Bronchial epithelial cell (primary cell): ENCODE data around the gene TSPO. TPM values are rescaled to one million over a fixed set of nuclear protein-coding genes. Genes with fewer than 3 reads are reported as not detected.
A peak's percentile ranks its signal among the peaks of the same experiment; 100 is the strongest.

Source experiments
- DNase-seq: peaks from one replicate; pipeline ENCODE4 v3.0.0-alpha.2; 2010; ENCODE audit warnings: low read depth
- FAIRE-seq: peaks from 2 replicates; lab custom pipeline; 2011; peaks lifted over from hg19 to GRCh38; lab: Jason Lieb, UNC
- H3K27me3 ChIP-seq: 2 replicates; pipeline ENCODE4 v1.5.1; 2011; ENCODE audit warnings: low read length; ENCODE audit not compliant: control insufficient read depth, insufficient read depth
- H3K36me3 ChIP-seq: 2 replicates; pipeline ENCODE4 v1.5.1; 2011; ENCODE audit warnings: low read length; ENCODE audit not compliant: control insufficient read depth, insufficient read depth
- H3K4me3 ChIP-seq: 2 replicates; pipeline ENCODE4 v1.5.1; 2011; ENCODE audit warnings: mild to moderate bottlenecking, low read depth, low read length, control low read depth
- CTCF ChIP-seq: IDR thresholded peaks from 2 replicates; pipeline ENCODE4 v1.5.1; 2011; ENCODE audit warnings: mild to moderate bottlenecking, moderate library complexity, low read length, control low read depth, inconsistent platforms; ENCODE audit not compliant: insufficient read depth, severe bottlenecking
- total RNA-seq: library from RNA; depleted of rRNA; stranded (reverse); fragments of >200 nt; gene quantifications from 2 replicates; pipeline ENCODE4 v1.2.1, GENCODE V29; 2014

The TSPO gene
- total RNA-seq, 1 donor from 2014 or later: 419 TPM

GRCh38 chr22:43174941-43175531 lies 23.7 kb downstream of the TSPO start:
- H3K36me3 ChIP-seq: peaks cover 59% of the 10 kb centered on the region
- peak; percentile 26 for TF ChIP-seq CTCF
- DNase-seq (no peak), FAIRE-seq (no peak)
- H3K27me3 ChIP-seq: no peaks in the 10 kb centered on the region
- no peak overlapping the region for H3K4me3 ChIP-seq

DNA sequence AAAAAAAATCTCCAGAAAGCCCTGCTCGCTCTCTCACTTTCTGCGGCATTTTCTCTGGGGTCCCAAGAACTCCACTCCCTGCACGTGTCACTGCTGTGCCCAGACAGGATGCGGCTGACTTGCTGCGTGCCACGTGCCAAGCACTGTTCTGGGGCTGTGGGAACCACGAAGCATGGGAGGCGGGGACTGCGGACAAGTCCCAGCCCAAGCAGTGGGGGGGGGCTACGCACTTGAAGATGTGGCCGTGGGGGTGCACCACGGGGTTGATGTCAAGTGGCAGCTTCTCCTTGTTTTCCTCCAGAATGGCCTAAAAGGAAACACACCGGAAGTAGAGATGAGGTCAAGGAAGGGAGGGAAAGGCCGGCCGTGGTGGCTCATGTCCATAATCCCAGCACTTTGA lies 24.7 kb downstream of the TSPO start:
- Histone ChIP-seq H3K36me3 (peaks cover 60% of the 10 kb centered on the region), H3K27me3 (no peaks in the 10 kb centered on the region), H3K4me3 (no peak overlapping the region)
- no peak for TF ChIP-seq CTCF
- DNase-seq: no peak
- FAIRE-seq: no peak

GRCh38 chr22:43177479-43177878 lies 26.1 kb downstream of the TSPO start:
- no peak for TF ChIP-seq CTCF
- peaks cover 59% of the 10 kb centered on the region for H3K36me3 ChIP-seq
- no peaks in the 10 kb centered on the region for H3K27me3 ChIP-seq
- no peak for DNase-seq
- FAIRE-seq: no peak
- no peak overlapping the region for H3K4me3 ChIP-seq

- H3K27me3 ChIP-seq: no peaks in the 10 kb centered on the region
- TF ChIP-seq CTCF: no peak
- no peak for FAIRE-seq
- peaks cover 50% of the 10 kb centered on the region for H3K36me3 ChIP-seq
- no peak for DNase-seq
- no peak overlapping the region for H3K4me3 ChIP-seq
Measured at GRCh38 chr22:43179146-43179910, 28.0 kb downstream of the TSPO start.

GRCh38 chr22:43179911-43180195 lies 28.5 kb downstream of the TSPO start:
- Histone ChIP-seq H3K27me3 (no peaks in the 10 kb centered on the region), H3K4me3 (no peak overlapping the region), H3K36me3 (peaks cover 45% of the 10 kb centered on the region)
- no peak for TF ChIP-seq CTCF
- DNase-seq (no peak), FAIRE-seq (no peak)
